GM19099 (cell line): ENCODE results near the gene OR13C8.

Experiments used
- POLR2A ChIP-seq: IDR thresholded peaks from 3 replicates; pipeline ENCODE4 v1.6.1; 2011; ENCODE audit warnings: low read depth; ENCODE audit not compliant: insufficient read length; ENCODE audit errors: extremely low read depth

The OR13C8 gene

GRCh38 chr9:104606152-104606551 lies 37.2 kb downstream of the OR13C8 start:
- TF ChIP-seq POLR2A, result no peak

- no peak for TF ChIP-seq POLR2A
These were observed 39.4 kb downstream of the OR13C8 start for GRCh38 chr9:104608336-104608735.

GRCh38 chr9:104611213-104611612 lies 42.2 kb downstream of the OR13C8 start:
- TF ChIP-seq POLR2A, result no peak

- no peak for TF ChIP-seq POLR2A
These were observed 48.5 kb downstream of the OR13C8 start for GRCh38 chr9:104617418-104617817.

GRCh38 chr9:104618104-104618503 lies 49.1 kb downstream of the OR13C8 start, which contains the start of gene OR13C9:
Gene OR13C9 (minus strand): TSS chr9:104618204. CDS start chr9:104618204, 0 bp downstream.
- TF ChIP-seq POLR2A, result no peak
